ENCODE data around the gene PRMT7.

The PRMT7 gene

DNA sequence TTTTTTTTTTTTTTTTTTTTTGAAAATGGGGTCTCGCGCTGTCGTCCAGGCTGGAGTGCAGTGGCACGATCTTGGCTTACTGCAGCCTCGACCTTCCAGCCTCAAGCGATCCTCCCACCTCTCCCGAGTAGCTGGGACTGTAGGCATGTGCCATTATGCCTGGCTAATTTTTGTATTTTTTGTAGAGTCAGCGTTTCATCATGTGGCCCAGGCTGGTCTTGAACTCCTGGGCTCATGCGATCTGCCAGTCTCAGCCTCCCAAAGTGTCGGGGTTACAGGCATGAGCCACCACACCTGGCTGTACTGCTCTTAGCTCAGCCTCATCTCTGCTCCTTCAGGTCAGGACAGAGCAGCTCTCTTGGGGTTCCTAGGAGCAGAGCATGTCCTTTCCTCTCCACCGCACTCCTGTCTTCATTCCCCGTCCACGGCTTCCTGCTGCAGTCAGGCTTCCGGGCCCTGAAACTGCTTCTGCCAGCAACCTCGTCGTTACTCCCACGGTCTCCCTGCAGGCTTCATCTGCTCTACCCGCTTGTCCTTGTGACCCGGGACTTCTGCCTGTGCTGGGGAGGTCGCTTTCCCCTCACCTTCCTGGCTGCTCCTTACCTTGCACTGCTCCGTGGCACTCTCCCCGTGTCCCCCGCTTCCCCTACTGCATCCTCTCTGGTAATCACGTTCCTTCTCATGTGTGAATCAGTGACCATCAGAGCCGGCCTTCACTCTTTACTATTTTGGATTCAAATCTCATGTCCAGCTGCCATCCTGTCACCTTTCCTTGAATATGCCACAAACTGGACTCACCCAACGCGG lies 38.0 kb downstream of the PRMT7 start:
- DNase-seq: no peak

DNA sequence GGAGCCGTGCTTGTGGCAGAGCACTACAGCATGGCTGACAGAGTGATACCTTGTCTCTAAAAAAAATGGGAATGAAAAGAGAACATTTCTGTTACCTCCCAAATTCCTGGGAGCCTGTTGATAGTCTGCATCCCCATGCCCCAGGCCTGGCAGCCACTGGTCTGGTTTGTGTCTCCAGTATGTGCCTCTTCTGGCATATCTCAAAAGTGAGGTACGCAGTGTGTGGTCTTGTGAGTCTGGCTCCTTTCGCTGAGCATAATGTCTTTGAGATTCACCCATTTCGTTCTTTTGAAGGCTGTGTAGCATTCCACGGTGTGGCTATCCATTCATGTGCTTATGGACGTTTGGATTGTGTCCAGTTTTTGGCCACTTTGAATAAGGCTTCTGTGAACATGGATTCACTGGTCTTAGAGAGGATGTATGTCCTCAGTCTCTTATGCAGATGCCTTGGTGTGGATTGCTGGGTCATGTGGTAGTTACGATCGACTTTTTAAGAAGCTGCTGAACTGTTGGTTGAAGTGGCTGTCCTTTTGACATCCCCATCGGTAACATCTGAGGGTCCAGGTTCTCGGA lies 39.1 kb downstream of the PRMT7 start:
- DNase-seq: no peak

GRCh38 chr16:68350813-68351350 lies 40.1 kb downstream of the PRMT7 start:
- DNase-seq: no peak

GRCh38 chr16:68351463-68351862 lies 40.6 kb downstream of the PRMT7 start:
- no peak for DNase-seq

GRCh38 chr16:68351991-68352431 lies 41.2 kb downstream of the PRMT7 start:
- DNase-seq: peak in 1 of 2 experiments; percentile 54

DNA sequence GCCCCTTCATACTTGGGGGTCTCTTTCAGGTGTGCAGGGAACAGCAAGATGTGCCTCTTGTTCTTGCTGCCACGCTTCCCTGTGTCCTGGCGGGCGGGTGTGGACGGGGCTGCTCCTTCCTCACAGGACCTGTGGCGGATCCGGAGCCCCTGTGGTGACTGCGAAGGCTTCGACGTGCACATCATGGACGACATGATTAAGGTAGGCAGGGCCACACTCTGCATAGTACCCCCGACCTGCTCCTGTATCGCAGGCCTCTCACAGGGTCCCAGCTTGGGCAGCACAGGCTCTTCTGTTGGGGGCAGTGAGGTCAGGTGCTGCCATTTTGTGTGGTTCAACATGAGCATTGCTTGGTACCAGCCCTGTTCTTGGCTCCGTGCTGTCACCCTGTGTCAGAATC lies 42.5 kb downstream of the PRMT7 start:
- DNase-seq: no peak

DNA sequence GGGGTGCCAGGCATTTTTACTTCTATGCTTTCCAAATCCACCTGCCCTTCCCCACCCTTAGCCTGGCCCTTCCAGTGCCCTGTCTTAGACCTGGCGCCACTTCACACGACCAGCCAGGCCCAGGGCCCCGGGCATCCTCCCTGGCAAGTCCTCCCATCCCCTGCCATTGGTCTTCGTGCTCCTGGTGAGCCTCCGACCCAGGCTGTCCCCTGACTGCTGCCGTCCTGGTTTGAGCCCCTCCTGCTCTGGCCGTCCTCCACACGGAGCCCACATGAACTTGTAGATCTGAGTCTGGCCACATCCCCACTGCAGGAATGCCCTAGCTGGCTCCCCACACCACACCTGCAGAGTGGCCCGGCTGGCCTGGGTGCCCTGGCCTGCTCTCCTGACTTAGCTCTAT lies 44.0 kb downstream of the PRMT7 start:
- DNase-seq: no peak

- DNase-seq: no peak
Measured at GRCh38 chr16:68355447-68356248, 44.8 kb downstream of the PRMT7 start.

DNA sequence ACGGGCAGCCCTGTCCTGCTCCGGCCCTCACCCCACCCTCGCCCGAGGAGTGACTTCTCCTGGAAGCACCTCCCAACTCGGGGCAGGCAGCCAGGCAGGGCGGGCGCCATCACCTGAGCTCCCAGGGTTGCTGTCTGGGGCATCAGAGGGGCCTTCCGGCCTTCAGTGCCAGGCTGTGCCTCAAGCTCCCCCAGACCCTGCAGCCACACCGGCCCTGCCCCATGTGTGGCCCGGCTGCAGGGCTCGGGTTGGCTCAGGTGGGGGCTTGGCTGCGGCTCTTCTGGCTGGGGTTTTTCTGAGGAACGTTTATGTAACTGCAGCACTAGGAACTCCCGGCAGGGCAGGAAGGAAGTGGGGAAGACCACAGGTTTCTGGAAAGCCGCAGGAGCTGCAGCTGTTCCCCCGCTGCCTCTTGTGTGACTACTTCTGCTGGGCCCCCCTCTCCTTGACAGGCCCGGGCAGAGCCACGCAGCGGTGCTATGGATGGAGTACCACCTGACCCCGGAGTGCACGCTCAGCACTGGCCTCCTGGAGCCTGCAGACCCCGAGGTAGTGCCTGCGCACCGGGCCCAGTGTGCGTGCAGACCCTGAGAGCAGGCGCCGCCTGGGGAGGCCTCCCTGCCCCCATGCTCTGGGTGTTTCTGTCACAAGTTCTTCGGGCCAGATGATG lies 45.6 kb downstream of the PRMT7 start:
- DNase-seq: no peak

GRCh38 chr16:68356919-68357286 lies 46.1 kb downstream of the PRMT7 start:
- no peak for DNase-seq

- DNase-seq: no peak
Measured at GRCh38 chr16:68357521-68357922, 46.7 kb downstream of the PRMT7 start.

DNA sequence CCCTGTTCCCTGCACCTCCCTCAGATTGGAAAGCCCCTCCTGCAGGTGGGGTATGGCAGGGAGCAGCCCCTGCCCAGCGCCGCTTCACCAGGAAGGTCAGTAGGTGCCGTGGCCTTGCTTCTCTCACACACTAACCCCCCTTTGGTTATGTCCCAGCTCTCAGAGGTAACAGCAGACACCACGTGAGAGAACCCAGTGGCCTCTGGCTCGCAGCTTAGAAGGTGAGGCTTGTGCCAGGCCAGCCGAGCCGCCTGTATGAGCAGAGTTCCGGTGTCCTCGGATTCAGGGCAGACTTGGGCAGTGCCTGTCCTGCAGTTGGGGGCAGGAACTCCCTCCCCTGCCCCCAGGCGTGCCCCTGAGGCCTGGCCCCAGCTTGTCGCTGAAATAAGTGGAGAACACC lies 47.1 kb downstream of the PRMT7 start:
- no peak for DNase-seq

DNA sequence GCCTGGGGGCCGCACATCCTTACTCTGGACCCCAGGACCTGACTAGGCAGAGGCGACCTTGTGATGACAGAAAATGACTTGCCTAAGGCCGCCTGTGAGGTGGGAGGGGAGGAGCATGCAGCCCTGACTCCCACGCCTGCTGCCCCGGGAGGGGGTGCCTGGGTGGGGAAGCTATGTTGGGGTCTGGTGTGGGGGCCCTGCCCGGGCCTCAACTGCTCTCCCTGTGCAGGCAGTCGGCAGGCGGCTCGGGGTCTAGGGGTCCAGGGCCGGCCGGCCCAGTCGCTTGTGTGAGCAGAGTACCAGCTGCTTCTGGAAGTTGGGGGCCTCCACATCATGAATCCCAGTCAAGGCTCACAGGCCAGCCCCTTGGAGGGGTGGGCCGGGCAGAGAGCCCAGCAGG lies 48.1 kb downstream of the PRMT7 start:
- no peak for DNase-seq

GRCh38 chr16:68359398-68360191 lies 48.8 kb downstream of the PRMT7 start:
- no peak for DNase-seq

GRCh38 chr16:68360547-68360946 lies 49.7 kb downstream of the PRMT7 start:
- DNase-seq: no peak

GRCh38 chr16:68360956-68361355 lies 50.1 kb downstream of the PRMT7 start:
- DNase-seq: no peak

DNA sequence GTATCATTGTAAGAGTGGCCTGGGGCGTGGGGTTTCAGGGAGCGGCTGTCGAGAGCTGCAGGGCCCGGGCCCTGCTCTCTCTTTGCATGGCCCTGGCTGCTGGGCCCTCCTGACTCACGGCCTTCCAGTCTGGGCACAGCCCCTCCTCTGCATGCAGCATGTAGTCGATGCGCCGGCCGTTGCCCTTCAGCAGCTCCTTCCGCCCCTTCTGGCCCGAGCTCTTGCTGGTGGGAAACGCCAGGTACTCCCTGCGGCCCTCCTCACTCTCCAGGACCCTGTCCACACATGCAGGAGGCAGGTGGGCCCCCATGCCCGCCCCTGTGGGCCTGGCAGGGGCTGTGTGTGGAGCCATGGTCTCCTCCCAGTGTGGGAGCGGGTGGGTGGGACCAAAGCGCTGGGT lies 50.7 kb downstream of the PRMT7 start:
- no peak for DNase-seq

DNA sequence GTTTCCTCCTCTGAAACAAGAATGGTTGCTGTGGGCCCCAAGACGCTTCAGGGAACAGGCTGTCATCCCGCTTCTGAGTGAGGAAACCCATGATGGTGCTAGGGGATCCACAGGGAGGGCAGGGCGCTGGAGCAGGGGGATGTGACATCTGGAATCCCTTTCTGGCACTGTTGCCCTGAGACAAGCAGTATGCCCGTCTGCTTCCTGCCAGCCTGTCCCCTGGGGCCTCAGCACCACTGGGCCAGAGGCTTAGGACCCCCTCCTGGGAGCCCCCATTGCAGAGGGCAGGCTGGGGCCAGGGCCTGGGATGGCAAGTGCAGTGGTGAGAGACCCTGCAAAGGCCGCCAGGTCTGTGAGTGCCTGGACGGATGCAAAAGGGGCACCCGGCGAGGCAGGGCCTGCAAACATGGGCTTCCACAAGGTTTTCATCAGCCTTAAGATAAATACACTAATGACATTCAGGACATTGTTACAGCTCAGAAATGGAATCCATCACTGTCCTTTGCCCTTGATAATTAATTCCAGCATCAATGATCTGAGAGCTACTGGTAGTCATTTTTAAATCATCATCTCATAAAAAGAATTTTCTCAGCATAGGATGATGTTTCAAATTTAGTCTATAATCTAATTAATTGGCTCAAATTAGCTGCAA lies 51.6 kb downstream of the PRMT7 start:
- DNase-seq: no peak

DNA sequence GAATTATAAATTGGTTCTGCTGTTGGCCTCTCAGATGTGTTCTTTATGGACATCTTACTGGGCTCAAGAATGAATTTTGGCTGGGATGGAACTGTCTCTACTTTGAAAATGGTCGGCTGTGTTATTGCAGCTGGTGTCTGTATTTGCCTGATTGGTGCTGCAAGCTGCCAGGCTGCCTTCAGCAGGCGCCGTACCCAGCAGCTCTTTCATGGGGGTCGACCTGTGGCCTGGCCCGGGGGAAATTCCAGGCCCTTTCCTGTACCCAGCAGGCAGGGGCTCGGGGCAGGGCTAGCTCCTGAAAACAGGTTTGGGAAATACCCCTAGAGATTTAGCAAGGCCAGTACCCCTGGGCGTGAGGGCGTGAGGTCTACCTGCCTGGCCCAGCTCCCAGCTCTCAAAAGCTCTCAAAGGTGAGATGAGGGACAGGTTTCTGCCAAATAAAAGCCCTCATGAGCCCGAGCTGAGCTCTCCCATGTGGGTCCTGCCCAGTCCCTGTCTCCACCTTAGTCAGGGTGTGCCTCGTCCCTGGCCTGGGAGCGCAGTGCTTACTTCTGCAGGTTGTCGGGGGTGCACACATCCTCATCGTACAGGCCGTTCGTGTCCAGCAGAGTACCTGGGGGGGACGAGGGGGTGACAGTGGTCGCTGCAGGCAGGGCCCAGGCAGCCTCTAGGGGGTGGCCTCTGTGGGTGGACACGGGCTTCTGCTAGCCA lies 52.3 kb downstream of the PRMT7 start:
- no peak for DNase-seq

GRCh38 chr16:68363658-68364521 lies 53.1 kb downstream of the PRMT7 start:
- DNase-seq: no peak

All from NCI-H526 (cell line).